ENCODE data around the gene TNIK.

GRCh38 chr3:171335559-171335958 lies 124.6 kb downstream of the TNIK start:
- TF ChIP-seq POLR2AphosphoS5 (IDR thresholded peaks at IDR 0.05; ENCODE audit: low read depth, low read length) = no peak
- TF ChIP-seq POLR2A (IDR thresholded peaks at IDR 0.05; ENCODE audit: low read depth, low read length) = no peak
- no peak for TF ChIP-seq TAF1 (IDR thresholded peaks at IDR 0.05; ENCODE audit: borderline replicate concordance, low read depth, low read length)

Data from GM12892 (cell line).